MM.1S (cell line): ENCODE data around the gene POLR3A.

Experiments used
- DNase-seq: peaks from one replicate; pipeline ENCODE4 v3.0.0-alpha.2; 2015
- H2AFZ ChIP-seq: fragments of 300-600 bp; sonication (generic); 2 replicates; pipeline ENCODE4 v1.6.0; 2016; ENCODE audit warnings: antibody characterized with exemption, low read length
- H3F3A ChIP-seq: fragments of 300-600 bp; sonication (generic); 2 replicates; pipeline ENCODE4 v1.6.1; 2016; ENCODE audit warnings: mild to moderate bottlenecking, antibody characterized with exemption, low read length, moderate library complexity, mixed read lengths; ENCODE audit not compliant: insufficient read depth
- H3K27ac ChIP-seq: fragments of 300-600 bp; sonication (generic); 2 replicates; pipeline ENCODE4 v1.5.1; 2016; ENCODE audit warnings: mild to moderate bottlenecking, low read length
- H3K27me3 ChIP-seq: fragments of 300-600 bp; sonication (generic); replicated peaks from 2 replicates; pipeline ENCODE4 v1.6.0; 2016; ENCODE audit warnings: low read length; ENCODE audit not compliant: insufficient read depth
- H3K36me3 ChIP-seq: fragments of 300-600 bp; sonication (generic); replicated peaks from 2 replicates; pipeline ENCODE4 v1.6.1; 2016; ENCODE audit warnings: mild to moderate bottlenecking, low read length, mixed read lengths; ENCODE audit not compliant: insufficient read depth
- H3K4me1 ChIP-seq: fragments of 300-600 bp; sonication (generic); 2 replicates; pipeline ENCODE4 v1.6.1; 2016; ENCODE audit warnings: low read length, mixed read lengths
- H3K4me2 ChIP-seq: fragments of 300-600 bp; sonication (generic); 2 replicates; pipeline ENCODE4 v1.6.0; 2016; ENCODE audit warnings: low read depth, low read length
- H3K4me3 ChIP-seq: fragments of 300-600 bp; sonication (generic); 2 replicates; pipeline ENCODE4 v1.5.1; 2016; ENCODE audit warnings: low read length, mixed read lengths
- H3K79me2 ChIP-seq: fragments of 300-600 bp; sonication (generic); 2 replicates; pipeline ENCODE4 v1.6.1; 2016; ENCODE audit warnings: mixed run types, low read length, mixed read lengths
- H3K9ac ChIP-seq: fragments of 300-600 bp; sonication (generic); 2 replicates; pipeline ENCODE4 v1.6.1; 2016; ENCODE audit warnings: low read length, mixed read lengths
- H3K9me2 ChIP-seq: fragments of 300-600 bp; sonication (generic); replicated peaks from 2 replicates; pipeline ENCODE4 v1.6.1; 2016; ENCODE audit warnings: mild to moderate bottlenecking, low read length, mixed read lengths; ENCODE audit not compliant: insufficient read depth
- H3K9me3 ChIP-seq: fragments of 300-600 bp; sonication (generic); replicated peaks from 2 replicates; pipeline ENCODE4 v1.6.1; 2016; ENCODE audit warnings: mild to moderate bottlenecking, low read length, mixed read lengths; ENCODE audit not compliant: insufficient read depth
- H4K20me1 ChIP-seq: fragments of 300-600 bp; sonication (generic); 2 replicates; pipeline ENCODE4 v1.6.1; 2016; ENCODE audit warnings: mild to moderate bottlenecking, low read length, moderate library complexity, mixed read lengths; ENCODE audit not compliant: insufficient read depth
- EZH2 ChIP-seq: fragments of 300-600 bp; sonication (generic); optimal IDR thresholded peaks from 2 replicates; pipeline ENCODE3; 2017; ENCODE audit warnings: low read depth, mild to moderate bottlenecking, antibody characterized with exemption, low read length, mixed read lengths
- EZH2phosphoT487 ChIP-seq: fragments of 300-600 bp; sonication (generic); IDR thresholded peaks from 2 replicates; pipeline ENCODE4 v1.6.1; 2018; ENCODE audit warnings: antibody characterized with exemption, low read length
- TF ChIP-seq, protein P1 (sequence below): fragments of 300-600 bp; sonication (generic); IDR thresholded peaks from 2 replicates; pipeline ENCODE4 v1.5.1; 2016; ENCODE audit warnings: antibody characterized with exemption, low read length, mixed read lengths

POLR3A gene

DNA sequence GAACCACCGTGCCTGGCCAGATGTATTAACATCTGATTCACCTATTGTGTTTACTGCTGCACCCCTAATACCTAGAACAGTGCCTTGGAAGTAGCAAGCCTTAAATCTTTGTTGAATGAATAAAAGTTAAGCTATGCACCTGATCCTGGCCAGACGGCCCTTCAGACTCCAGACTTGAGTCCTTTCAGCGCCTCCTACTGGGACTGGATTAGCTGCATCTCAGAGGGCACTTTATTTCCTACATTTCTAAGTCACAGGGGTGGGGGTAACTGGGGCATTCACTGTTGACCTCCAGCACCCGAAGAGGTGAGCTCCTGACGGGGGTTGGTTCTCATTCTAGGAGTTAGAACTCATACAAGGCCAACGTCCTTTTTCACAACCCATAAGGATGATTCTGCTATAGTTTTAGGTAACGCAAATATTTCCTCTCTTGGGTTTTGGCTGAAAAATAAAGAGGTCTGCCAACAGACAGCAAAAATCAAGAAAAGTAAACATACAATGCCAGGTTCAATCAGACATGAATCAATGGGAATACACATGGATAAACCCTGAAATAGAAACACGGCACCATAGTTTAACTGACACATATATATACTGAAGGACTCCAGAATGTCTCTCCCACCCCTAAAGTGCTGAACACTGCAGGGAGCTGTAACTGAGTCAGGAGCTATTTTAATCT lies 54.8 kb downstream of the POLR3A start:
- no peak for TF ChIP-seq EZH2
- no peak for TF ChIP-seq EZH2phosphoT487
- TF ChIP-seq, protein P1, sequence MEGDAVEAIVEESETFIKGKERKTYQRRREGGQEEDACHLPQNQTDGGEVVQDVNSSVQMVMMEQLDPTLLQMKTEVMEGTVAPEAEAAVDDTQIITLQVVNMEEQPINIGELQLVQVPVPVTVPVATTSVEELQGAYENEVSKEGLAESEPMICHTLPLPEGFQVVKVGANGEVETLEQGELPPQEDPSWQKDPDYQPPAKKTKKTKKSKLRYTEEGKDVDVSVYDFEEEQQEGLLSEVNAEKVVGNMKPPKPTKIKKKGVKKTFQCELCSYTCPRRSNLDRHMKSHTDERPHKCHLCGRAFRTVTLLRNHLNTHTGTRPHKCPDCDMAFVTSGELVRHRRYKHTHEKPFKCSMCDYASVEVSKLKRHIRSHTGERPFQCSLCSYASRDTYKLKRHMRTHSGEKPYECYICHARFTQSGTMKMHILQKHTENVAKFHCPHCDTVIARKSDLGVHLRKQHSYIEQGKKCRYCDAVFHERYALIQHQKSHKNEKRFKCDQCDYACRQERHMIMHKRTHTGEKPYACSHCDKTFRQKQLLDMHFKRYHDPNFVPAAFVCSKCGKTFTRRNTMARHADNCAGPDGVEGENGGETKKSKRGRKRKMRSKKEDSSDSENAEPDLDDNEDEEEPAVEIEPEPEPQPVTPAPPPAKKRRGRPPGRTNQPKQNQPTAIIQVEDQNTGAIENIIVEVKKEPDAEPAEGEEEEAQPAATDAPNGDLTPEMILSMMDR, result peak; percentile 20
- Histone ChIP-seq H3K36me3 (no peaks in the 10 kb centered on the region), H3K79me2 (no peaks in the 10 kb centered on the region), H3K4me2 (no peak overlapping the region), H3K9ac (no peak overlapping the region), H4K20me1 (no peaks in the 10 kb centered on the region), H3F3A (no peaks in the 10 kb centered on the region), H2AFZ (no peak overlapping the region), H3K9me2 (no peaks in the 10 kb centered on the region), H3K27ac (no peak overlapping the region), H3K4me3 (no peak overlapping the region), H3K4me1 (peaks cover 10% of the 10 kb centered on the region), H3K27me3 (no peaks in the 10 kb centered on the region), H3K9me3 (no peaks in the 10 kb centered on the region)
- no peak for DNase-seq

DNA sequence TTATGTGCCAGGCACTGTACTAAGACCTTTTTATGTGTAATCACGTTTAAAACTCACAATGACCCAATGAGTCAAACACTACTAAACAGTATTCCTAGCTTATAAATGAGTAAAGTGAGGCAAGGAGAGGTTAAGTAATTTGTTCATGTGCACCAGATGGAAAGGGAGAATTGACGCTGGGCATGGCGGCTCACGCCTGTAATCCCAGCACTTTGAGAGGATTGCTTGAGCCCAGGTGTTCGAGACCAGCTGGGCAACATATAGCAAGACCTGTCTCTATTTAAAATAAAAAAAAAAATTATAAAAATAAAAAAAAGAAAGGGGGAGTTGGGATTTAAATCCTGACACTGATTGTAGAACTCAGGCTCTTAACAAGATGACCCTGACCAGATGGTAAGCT lies 56.0 kb downstream of the POLR3A start:
- Histone ChIP-seq H3K4me3 (no peak overlapping the region), H4K20me1 (no peaks in the 10 kb centered on the region), H3K9ac (no peak overlapping the region), H3K36me3 (no peaks in the 10 kb centered on the region), H3K9me3 (no peaks in the 10 kb centered on the region), H3K27ac (no peak overlapping the region), H3K79me2 (no peaks in the 10 kb centered on the region), H3F3A (no peaks in the 10 kb centered on the region), H2AFZ (no peak overlapping the region), H3K4me1 (peaks cover 10% of the 10 kb centered on the region), H3K27me3 (no peaks in the 10 kb centered on the region), H3K4me2 (no peak overlapping the region), H3K9me2 (no peaks in the 10 kb centered on the region)
- DNase-seq, result no peak
- TF ChIP-seq, protein P1, result no peak
- no peak for TF ChIP-seq EZH2

DNA sequence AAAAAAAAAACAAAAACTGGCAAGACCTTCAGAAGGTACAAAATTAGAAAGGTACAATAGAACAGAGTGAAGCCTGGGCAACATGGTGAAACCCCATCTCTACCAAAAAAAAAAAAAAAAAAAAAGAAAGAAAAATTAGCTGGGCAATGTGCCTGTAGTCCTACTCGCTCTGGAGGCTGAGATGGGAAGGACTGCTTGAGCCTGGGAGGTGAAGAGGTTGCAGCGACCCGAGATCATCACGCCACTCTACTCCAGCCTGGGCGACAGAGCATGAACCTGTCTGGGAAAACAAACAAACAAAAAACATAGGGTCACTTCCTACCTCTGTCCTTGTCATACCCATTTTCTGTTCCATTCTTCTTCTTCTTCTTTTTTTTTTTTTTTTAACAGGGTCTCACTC lies 57.2 kb downstream of the POLR3A start:
- no peak overlapping the region for H3K27ac ChIP-seq
- no peaks in the 10 kb centered on the region for H3K27me3 ChIP-seq
- H3K9ac ChIP-seq, result no peak overlapping the region
- H3F3A ChIP-seq, result no peaks in the 10 kb centered on the region
- no peaks in the 10 kb centered on the region for H3K9me2 ChIP-seq
- no peak overlapping the region for H3K4me2 ChIP-seq
- TF ChIP-seq EZH2phosphoT487, result no peak
- TF ChIP-seq, protein P1, result no peak
- no peak for TF ChIP-seq EZH2
- no peaks in the 10 kb centered on the region for H3K79me2 ChIP-seq
- DNase-seq, result no peak
- peaks cover 10% of the 10 kb centered on the region for H3K4me1 ChIP-seq
- no peak overlapping the region for H3K4me3 ChIP-seq
- H2AFZ ChIP-seq, result no peak overlapping the region
- H3K9me3 ChIP-seq, result no peaks in the 10 kb centered on the region
- no peaks in the 10 kb centered on the region for H3K36me3 ChIP-seq
- no peaks in the 10 kb centered on the region for H4K20me1 ChIP-seq
